K562 (cell line): ENCODE data around the gene RAB12. TPM values are rescaled to one million over a fixed set of nuclear protein-coding genes. Genes with fewer than 3 reads are reported as not detected.
A peak's percentile ranks its signal among the peaks of the same experiment; 100 is the strongest.

Source experiments
- BDP1 ChIP-seq: IDR thresholded peaks from 3 replicates; pipeline ENCODE4 v1.6.1; 2011; ENCODE audit not compliant: insufficient read length, insufficient read depth
- C11orf30 ChIP-seq: fragments of 450-650 bp; IDR thresholded peaks from 2 replicates; pipeline ENCODE4 v1.6.1; 2016; ENCODE audit warnings: low read depth, mild to moderate bottlenecking
- CAMTA2 ChIP-seq: fragments of 250-450 bp; sonication (Bioruptor Pico); conservative IDR thresholded peaks from 2 replicates; pipeline ENCODE4 v1.5.1; 2022
- HIVEP1 ChIP-seq: fragments of 250-450 bp; sonication (Bioruptor Pico); IDR thresholded peaks from 2 replicates; pipeline ENCODE4 v1.4.0; 2020; ENCODE audit warnings: mild to moderate bottlenecking
- HOXB6 ChIP-seq: fragments of 250-450 bp; sonication (Bioruptor Pico); IDR thresholded peaks from 2 replicates; pipeline ENCODE4 v1.5.1; 2022; ENCODE audit warnings: mild to moderate bottlenecking, borderline replicate concordance
- MAFK ChIP-seq: IDR thresholded peaks from 2 replicates; pipeline ENCODE4 v1.6.1; 2011; ENCODE audit warnings: low read length, improper control_type of control experiment
- MECOM ChIP-seq: fragments of 250-450 bp; sonication (Bioruptor Pico); IDR thresholded peaks from 2 replicates; pipeline ENCODE4 v1.8.0; 2022; ENCODE audit warnings: inconsistent platforms
- NCOA1 ChIP-seq: fragments of 450-650 bp; IDR thresholded peaks from 2 replicates; pipeline ENCODE4 v1.6.1; 2016; ENCODE audit warnings: low read depth
- NCOA4 ChIP-seq: fragments of 450-650 bp; IDR thresholded peaks from 2 replicates; pipeline ENCODE4 v1.6.1; 2018; ENCODE audit warnings: mild to moderate bottlenecking; ENCODE audit not compliant: partially characterized antibody
- POLR2AphosphoS2 ChIP-seq: IDR thresholded peaks from 2 replicates; pipeline ENCODE4 v1.6.1; 2012; ENCODE audit warnings: low read length, improper control_type of control experiment
- RFX1 ChIP-seq: fragments of 450-650 bp; IDR thresholded peaks from 2 replicates; pipeline ENCODE4 v1.6.1; 2016; ENCODE audit warnings: mild to moderate bottlenecking, moderate library complexity
- SAFB ChIP-seq: fragments of 200-400 bp; formaldehyde crosslinking; IDR thresholded peaks from 2 replicates; pipeline ENCODE4 v1.6.1; 2017; ENCODE audit warnings: low read depth, low read length, borderline replicate concordance
- SIRT6 ChIP-seq: IDR thresholded peaks from one replicate; pipeline ENCODE4 v1.6.1; 2012; ENCODE audit warnings: low read depth, mild to moderate bottlenecking, control low read depth, inconsistent platforms, low read length, moderate library complexity
- SIX5 ChIP-seq, 2 experiments: IDR thresholded peaks; 2 replicates each; pipeline ENCODE4 v1.6.1; 2011; ENCODE audit warnings: low read length in 2 of 2, borderline replicate concordance in 1 of 2, low read depth in 1 of 2, mild to moderate bottlenecking in 1 of 2, moderate library complexity in 1 of 2; ENCODE audit not compliant: insufficient read depth in 1 of 2
- TBL1XR1 ChIP-seq, 2 experiments: IDR thresholded peaks; 2 replicates each; pipeline ENCODE4 v1.6.1; 2012; ENCODE audit warnings: improper control_type of control experiment in 2 of 2, low read length in 2 of 2, mild to moderate bottlenecking in 1 of 2
- TSHZ1 ChIP-seq: fragments of 250-450 bp; sonication (Bioruptor Pico); IDR thresholded peaks from 2 replicates; pipeline ENCODE4 v1.4.0; 2020; ENCODE audit warnings: mild to moderate bottlenecking, moderate library complexity
- ZNF253 ChIP-seq: fragments of 250-450 bp; sonication (Bioruptor Pico); conservative IDR thresholded peaks from 2 replicates; pipeline ENCODE4 v1.6.1; 2021; ENCODE audit warnings: mild to moderate bottlenecking
- ZNF280B ChIP-seq: fragments of 250-450 bp; sonication (Bioruptor Pico); IDR thresholded peaks from 2 replicates; pipeline ENCODE4 v1.5.1; 2021; ENCODE audit warnings: mild to moderate bottlenecking
- ZNF507 ChIP-seq: conservative IDR thresholded peaks from 2 replicates; pipeline ENCODE4 v1.6.1; 2017; ENCODE audit warnings: missing genetic modification characterization, missing compliant biosample characterization
- polyA plus RNA-seq, 8 experiments: library from polyadenylated mRNA; depleted of rRNA in 4 of 8; stranded (reverse) in 5 of 8; unstranded in 3 of 8; fragments of >200 nt; fragmentation: Nextera tagmentation in 2 of 8; fragmentation: Illumina TruSeq in 1 of 8; extraction: Ambion mirVana in 2 of 8; extraction: Trizol in 1 of 8; gene quantifications; 2 replicates each; pipeline versions ENCODE4 v1.2.1 to v1.2.3, GENCODE V29; 2011 to 2014; ENCODE audit warnings: inconsistent platforms in 1 of 8, missing spikeins in 1 of 8
- total RNA-seq, 7 experiments: library from RNA; depleted of rRNA in 6 of 7; stranded (reverse); fragments of >200 nt in 6 of 7; fragmentation: Illumina TruSeq in 2 of 7; extraction: Trizol in 2 of 7; gene quantifications; 2 replicates each; pipeline versions ENCODE4 v1.2.1 to v1.2.3, GENCODE V29; 2011 to 2021; ENCODE audit warnings: low replicate concordance in 1 of 7
- TF ChIP-seq, protein P1 (sequence below): sonication (generic); formaldehyde crosslinking; IDR thresholded peaks from 2 replicates; pipeline ENCODE4 v1.8.1; 2023; ENCODE audit warnings: mild to moderate bottlenecking, missing genetic modification reagents, moderate library complexity
- TF ChIP-seq, protein P2 (sequence below): fragments of 150-350 bp; IDR thresholded peaks from 2 replicates; pipeline ENCODE4 v1.6.1; 2014; ENCODE audit warnings: low read depth, mild to moderate bottlenecking, low read length, borderline replicate concordance

RAB12 gene
- total and polyA plus RNA-seq, 9 of the 15 experiments (the other 6 are each of a cell fraction or from before 2014, with no cell fraction given): 0.48 to 21.6 (median 18.8) TPM

DNA sequence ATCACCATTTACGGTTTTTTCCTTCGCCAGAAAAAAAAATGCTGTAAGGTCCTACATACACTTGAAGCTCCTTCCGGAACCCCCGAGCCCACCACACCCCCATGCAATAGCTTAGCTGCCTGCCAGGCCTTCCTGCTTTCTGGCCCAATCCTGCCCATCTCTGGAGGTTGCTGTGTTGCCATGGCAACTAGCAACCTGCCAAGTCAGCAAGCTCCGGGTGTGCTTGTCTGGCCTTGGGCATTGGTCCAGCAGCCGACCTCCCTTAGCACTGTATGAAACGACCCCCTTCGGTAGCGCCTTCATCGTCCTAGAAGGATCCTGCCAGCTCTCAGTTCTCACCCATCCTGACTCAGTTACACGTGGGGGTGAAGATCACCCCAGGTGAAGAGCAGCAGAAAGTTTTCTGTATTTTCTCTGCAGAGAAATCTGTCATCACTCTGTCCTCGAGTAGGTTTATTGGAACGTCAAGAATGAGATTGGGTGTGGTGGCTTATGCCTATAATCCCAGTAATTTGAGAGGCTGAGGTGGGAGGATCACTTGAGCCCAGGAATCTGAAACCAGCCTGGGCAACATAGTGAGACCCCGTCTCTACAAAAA is 48.7 kb downstream of the RAB12 start (continued):
- no peak for TF ChIP-seq TSHZ1
- no peak for TF ChIP-seq ZNF507 (tag)
- TF ChIP-seq POLR2AphosphoS2: no peak
- TF ChIP-seq CAMTA2 (CRISPR knock-in tag): no peak
- TF ChIP-seq RFX1: peak; percentile 96
- TF ChIP-seq NCOA1: no peak
- peak; percentile 73 for TF ChIP-seq C11orf30
- TF ChIP-seq HIVEP1 (CRISPR knock-in tag): no peak
- TF ChIP-seq SIRT6: no peak
- no peak for TF ChIP-seq TBL1XR1 (IDR thresholded peaks at IDR 0.05; ENCODE audit: low read length in 2 of 2)
- TF ChIP-seq ZNF253 (CRISPR knock-in tag): no peak
- no peak for TF ChIP-seq SIX5 (IDR thresholded peaks at IDR 0.05; ENCODE audit: borderline replicate concordance in 1 of 2, insufficient read depth in 1 of 2, low read depth in 1 of 2, low read length in 2 of 2)
- TF ChIP-seq MECOM: no peak
- TF ChIP-seq, protein P1, sequence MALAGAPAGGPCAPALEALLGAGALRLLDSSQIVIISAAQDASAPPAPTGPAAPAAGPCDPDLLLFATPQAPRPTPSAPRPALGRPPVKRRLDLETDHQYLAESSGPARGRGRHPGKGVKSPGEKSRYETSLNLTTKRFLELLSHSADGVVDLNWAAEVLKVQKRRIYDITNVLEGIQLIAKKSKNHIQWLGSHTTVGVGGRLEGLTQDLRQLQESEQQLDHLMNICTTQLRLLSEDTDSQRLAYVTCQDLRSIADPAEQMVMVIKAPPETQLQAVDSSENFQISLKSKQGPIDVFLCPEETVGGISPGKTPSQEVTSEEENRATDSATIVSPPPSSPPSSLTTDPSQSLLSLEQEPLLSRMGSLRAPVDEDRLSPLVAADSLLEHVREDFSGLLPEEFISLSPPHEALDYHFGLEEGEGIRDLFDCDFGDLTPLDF (CRISPR knock-in tag): no peak
- TF ChIP-seq HOXB6 (CRISPR knock-in tag): no peak
- no peak for TF ChIP-seq SAFB
- TF ChIP-seq NCOA4: no peak
- TF ChIP-seq MAFK: peak; percentile 54
- TF ChIP-seq ZNF280B (CRISPR knock-in tag): no peak
- TF ChIP-seq, protein P2, sequence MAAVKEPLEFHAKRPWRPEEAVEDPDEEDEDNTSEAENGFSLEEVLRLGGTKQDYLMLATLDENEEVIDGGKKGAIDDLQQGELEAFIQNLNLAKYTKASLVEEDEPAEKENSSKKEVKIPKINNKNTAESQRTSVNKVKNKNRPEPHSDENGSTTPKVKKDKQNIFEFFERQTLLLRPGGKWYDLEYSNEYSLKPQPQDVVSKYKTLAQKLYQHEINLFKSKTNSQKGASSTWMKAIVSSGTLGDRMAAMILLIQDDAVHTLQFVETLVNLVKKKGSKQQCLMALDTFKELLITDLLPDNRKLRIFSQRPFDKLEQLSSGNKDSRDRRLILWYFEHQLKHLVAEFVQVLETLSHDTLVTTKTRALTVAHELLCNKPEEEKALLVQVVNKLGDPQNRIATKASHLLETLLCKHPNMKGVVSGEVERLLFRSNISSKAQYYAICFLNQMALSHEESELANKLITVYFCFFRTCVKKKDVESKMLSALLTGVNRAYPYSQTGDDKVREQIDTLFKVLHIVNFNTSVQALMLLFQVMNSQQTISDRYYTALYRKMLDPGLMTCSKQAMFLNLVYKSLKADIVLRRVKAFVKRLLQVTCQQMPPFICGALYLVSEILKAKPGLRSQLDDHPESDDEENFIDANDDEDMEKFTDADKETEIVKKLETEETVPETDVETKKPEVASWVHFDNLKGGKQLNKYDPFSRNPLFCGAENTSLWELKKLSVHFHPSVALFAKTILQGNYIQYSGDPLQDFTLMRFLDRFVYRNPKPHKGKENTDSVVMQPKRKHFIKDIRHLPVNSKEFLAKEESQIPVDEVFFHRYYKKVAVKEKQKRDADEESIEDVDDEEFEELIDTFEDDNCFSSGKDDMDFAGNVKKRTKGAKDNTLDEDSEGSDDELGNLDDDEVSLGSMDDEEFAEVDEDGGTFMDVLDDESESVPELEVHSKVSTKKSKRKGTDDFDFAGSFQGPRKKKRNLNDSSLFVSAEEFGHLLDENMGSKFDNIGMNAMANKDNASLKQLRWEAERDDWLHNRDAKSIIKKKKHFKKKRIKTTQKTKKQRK: no peak
- no peak for TF ChIP-seq BDP1
